HepG2 (cell line): ENCODE data around the gene ALDH7A1. TPM values are rescaled to one million over a fixed set of nuclear protein-coding genes. Genes with fewer than 3 reads are reported as not detected.

Experiments used
- ATF4 ChIP-seq, 2 experiments: fragments of 450-650 bp in 1 of 2; sonication (generic) in 1 of 2; formaldehyde crosslinking; IDR thresholded peaks; 2 replicates each; pipeline versions ENCODE4 v1.5.0 to v1.8.0; 2020 to 2022; ENCODE audit warnings: mild to moderate bottlenecking in 1 of 2, missing genetic modification reagents in 1 of 2
- DDIT3 ChIP-seq: sonication (generic); formaldehyde crosslinking; IDR thresholded peaks from 2 replicates; pipeline ENCODE4 v1.4.0; 2020; ENCODE audit warnings: mild to moderate bottlenecking, missing genetic modification reagents
- HNF1B ChIP-seq: sonication (generic); formaldehyde crosslinking; IDR thresholded peaks from 2 replicates; pipeline ENCODE4 v1.5.1; 2020; ENCODE audit warnings: mild to moderate bottlenecking, moderate library complexity, missing genetic modification reagents
- JDP2 ChIP-seq: sonication (generic); formaldehyde crosslinking; IDR thresholded peaks from 2 replicates; pipeline ENCODE4 v1.8.1; 2022; ENCODE audit warnings: missing genetic modification reagents, borderline replicate concordance
- NR0B2 ChIP-seq: sonication (generic); formaldehyde crosslinking; IDR thresholded peaks from 2 replicates; pipeline ENCODE4 v1.4.0; 2020; ENCODE audit warnings: mild to moderate bottlenecking, missing genetic modification reagents
- PAWR ChIP-seq: sonication (generic); formaldehyde crosslinking; IDR thresholded peaks from 2 replicates; pipeline ENCODE4 v1.4.0; 2020; ENCODE audit warnings: missing genetic modification reagents, mild to moderate bottlenecking, borderline replicate concordance
- SP2 ChIP-seq: sonication (generic); formaldehyde crosslinking; IDR thresholded peaks from 2 replicates; pipeline ENCODE4 v1.5.1; 2020; ENCODE audit warnings: mild to moderate bottlenecking, missing genetic modification reagents
- ZKSCAN5 ChIP-seq: sonication (generic); formaldehyde crosslinking; IDR thresholded peaks from 2 replicates; pipeline ENCODE4 v1.5.1; 2020; ENCODE audit warnings: mild to moderate bottlenecking, missing genetic modification reagents
- ZNF510 ChIP-seq: sonication (generic); formaldehyde crosslinking; IDR thresholded peaks from 2 replicates; pipeline ENCODE4 v1.4.0; 2020; ENCODE audit warnings: low read depth, mild to moderate bottlenecking, missing genetic modification reagents
- ZNF547 ChIP-seq: sonication (generic); formaldehyde crosslinking; IDR thresholded peaks from 2 replicates; pipeline ENCODE4 v1.5.1; 2020; ENCODE audit warnings: mild to moderate bottlenecking, missing genetic modification reagents
- ZNF670 ChIP-seq: sonication (generic); formaldehyde crosslinking; IDR thresholded peaks from 2 replicates; pipeline ENCODE4 v1.8.0; 2022; ENCODE audit warnings: mild to moderate bottlenecking, missing genetic modification reagents, borderline replicate concordance
- ZNF691 ChIP-seq: sonication (generic); formaldehyde crosslinking; IDR thresholded peaks from 2 replicates; pipeline ENCODE4 v1.4.0; 2020; ENCODE audit warnings: missing genetic modification reagents, low read depth, mild to moderate bottlenecking, borderline replicate concordance
- ZNF720 ChIP-seq: sonication (generic); formaldehyde crosslinking; IDR thresholded peaks from 2 replicates; pipeline ENCODE4 v1.4.0; 2020; ENCODE audit warnings: missing genetic modification reagents
- ZNF879 ChIP-seq: sonication (generic); formaldehyde crosslinking; IDR thresholded peaks from 2 replicates; pipeline ENCODE4 v1.8.1; 2023; ENCODE audit warnings: missing genetic modification reagents
- polyA plus RNA-seq, 8 experiments: library from polyadenylated mRNA; depleted of rRNA in 3 of 8; stranded (reverse) in 7 of 8; unstranded in 1 of 8; fragments of >200 nt; fragmentation: Illumina TruSeq in 4 of 8; extraction: Trizol in 4 of 8; gene quantifications; 2 replicates each; pipeline versions ENCODE4 v1.2.1 to v1.2.3, GENCODE V29; 2011 to 2016; ENCODE audit warnings: low read depth in 4 of 8, missing spikeins in 1 of 8, mixed read lengths in 1 of 8; ENCODE audit not compliant: insufficient read depth in 1 of 8
- total RNA-seq, 5 experiments: library from RNA; depleted of rRNA; stranded (reverse); fragments of >200 nt; fragmentation: Illumina TruSeq; extraction: Trizol; gene quantifications; 2 replicates each; pipeline ENCODE4 v1.2.3, GENCODE V29; 2016; ENCODE audit warnings: low read depth in 1 of 5
- TF ChIP-seq, protein P1 (sequence below): sonication (generic); formaldehyde crosslinking; IDR thresholded peaks from 2 replicates; pipeline ENCODE4 v1.9.0; 2021; ENCODE audit warnings: missing genetic modification reagents, borderline replicate concordance
- TF ChIP-seq, protein P2 (sequence below): sonication (generic); formaldehyde crosslinking; IDR thresholded peaks from 2 replicates; pipeline ENCODE4 v1.5.0; 2020; ENCODE audit warnings: missing genetic modification reagents, mild to moderate bottlenecking, borderline replicate concordance
- TF ChIP-seq, protein P3 (sequence below): sonication (generic); formaldehyde crosslinking; IDR thresholded peaks from 2 replicates; pipeline ENCODE4 v1.5.0; 2020; ENCODE audit warnings: mild to moderate bottlenecking, low read depth, missing genetic modification reagents, borderline replicate concordance
- TF ChIP-seq, protein P4 (sequence below): sonication (generic); formaldehyde crosslinking; IDR thresholded peaks from 2 replicates; pipeline ENCODE4 v1.4.0; 2020; ENCODE audit warnings: missing genetic modification reagents

Gene ALDH7A1
- total and polyA plus RNA-seq, 2 of the 13 experiments (the other 11 are each of a cell fraction or from before 2014, with no cell fraction given) = 69.0 to 100 TPM

DNA sequence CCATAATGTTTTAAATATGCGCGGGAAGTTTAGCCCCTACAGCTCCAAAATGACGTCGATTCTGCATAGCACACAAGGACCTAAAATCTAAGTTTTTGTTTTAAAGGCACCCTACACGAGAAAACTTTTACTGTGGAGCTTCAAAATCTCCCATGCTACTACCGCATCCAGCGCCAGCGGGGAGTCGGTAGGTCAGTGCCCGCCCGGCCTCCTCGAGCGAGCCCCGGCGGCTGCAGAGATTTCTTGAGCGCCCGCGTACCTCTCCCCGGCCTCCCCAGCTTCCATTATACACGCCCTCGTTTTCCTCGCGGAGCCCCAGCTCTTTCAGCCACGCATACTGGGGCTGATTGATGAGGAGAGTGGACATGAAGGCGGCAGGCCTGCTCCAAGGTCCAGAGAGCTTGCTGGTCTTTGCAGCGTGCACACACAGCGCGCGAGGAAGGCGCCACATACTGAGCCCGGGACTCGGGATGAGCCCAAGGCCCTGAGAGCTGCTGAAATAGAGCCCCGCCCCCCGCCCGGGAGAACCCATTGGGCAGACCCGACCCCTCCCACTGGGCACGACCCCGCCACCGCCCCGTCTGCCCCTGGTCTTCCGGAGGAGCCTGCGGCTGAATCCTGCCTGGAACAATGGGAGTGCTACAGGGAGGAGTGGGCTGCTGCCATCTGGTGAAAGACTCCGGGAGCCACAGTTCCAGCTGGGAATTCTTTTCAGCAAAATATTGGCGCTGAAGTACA, at the start of gene ALDH7A1 (continued):
- TF ChIP-seq, protein P1, sequence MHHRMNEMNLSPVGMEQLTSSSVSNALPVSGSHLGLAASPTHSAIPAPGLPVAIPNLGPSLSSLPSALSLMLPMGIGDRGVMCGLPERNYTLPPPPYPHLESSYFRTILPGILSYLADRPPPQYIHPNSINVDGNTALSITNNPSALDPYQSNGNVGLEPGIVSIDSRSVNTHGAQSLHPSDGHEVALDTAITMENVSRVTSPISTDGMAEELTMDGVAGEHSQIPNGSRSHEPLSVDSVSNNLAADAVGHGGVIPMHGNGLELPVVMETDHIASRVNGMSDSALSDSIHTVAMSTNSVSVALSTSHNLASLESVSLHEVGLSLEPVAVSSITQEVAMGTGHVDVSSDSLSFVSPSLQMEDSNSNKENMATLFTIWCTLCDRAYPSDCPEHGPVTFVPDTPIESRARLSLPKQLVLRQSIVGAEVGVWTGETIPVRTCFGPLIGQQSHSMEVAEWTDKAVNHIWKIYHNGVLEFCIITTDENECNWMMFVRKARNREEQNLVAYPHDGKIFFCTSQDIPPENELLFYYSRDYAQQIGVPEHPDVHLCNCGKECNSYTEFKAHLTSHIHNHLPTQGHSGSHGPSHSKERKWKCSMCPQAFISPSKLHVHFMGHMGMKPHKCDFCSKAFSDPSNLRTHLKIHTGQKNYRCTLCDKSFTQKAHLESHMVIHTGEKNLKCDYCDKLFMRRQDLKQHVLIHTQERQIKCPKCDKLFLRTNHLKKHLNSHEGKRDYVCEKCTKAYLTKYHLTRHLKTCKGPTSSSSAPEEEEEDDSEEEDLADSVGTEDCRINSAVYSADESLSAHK (CRISPR knock-in tag) = no peak
- TF ChIP-seq ZNF879 (CRISPR knock-in tag) = no peak
- TF ChIP-seq ZNF720 (CRISPR knock-in tag) = no peak
- 0 out of 2 replicates have a peak, but pooled peaks have one; percentile 55 for TF ChIP-seq ZNF691 (CRISPR knock-in tag)
- no peak for TF ChIP-seq JDP2 (CRISPR knock-in tag)
- no peak for TF ChIP-seq ZKSCAN5 (CRISPR knock-in tag)
- no peak; a peak in 1 of 4 replicates for TF ChIP-seq ATF4 (CRISPR knock-in tag; IDR thresholded peaks at IDR 0.05)
- TF ChIP-seq, protein P2, sequence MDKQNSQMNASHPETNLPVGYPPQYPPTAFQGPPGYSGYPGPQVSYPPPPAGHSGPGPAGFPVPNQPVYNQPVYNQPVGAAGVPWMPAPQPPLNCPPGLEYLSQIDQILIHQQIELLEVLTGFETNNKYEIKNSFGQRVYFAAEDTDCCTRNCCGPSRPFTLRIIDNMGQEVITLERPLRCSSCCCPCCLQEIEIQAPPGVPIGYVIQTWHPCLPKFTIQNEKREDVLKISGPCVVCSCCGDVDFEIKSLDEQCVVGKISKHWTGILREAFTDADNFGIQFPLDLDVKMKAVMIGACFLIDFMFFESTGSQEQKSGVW (CRISPR knock-in tag) = no peak
- TF ChIP-seq, protein P3, sequence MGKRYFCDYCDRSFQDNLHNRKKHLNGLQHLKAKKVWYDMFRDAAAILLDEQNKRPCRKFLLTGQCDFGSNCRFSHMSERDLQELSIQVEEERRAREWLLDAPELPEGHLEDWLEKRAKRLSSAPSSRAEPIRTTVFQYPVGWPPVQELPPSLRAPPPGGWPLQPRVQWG = no peak
- no peak; the same call in 1 of the 2 replicates for TF ChIP-seq HNF1B (CRISPR knock-in tag)
- TF ChIP-seq DDIT3 = no peak
- TF ChIP-seq, protein P4, sequence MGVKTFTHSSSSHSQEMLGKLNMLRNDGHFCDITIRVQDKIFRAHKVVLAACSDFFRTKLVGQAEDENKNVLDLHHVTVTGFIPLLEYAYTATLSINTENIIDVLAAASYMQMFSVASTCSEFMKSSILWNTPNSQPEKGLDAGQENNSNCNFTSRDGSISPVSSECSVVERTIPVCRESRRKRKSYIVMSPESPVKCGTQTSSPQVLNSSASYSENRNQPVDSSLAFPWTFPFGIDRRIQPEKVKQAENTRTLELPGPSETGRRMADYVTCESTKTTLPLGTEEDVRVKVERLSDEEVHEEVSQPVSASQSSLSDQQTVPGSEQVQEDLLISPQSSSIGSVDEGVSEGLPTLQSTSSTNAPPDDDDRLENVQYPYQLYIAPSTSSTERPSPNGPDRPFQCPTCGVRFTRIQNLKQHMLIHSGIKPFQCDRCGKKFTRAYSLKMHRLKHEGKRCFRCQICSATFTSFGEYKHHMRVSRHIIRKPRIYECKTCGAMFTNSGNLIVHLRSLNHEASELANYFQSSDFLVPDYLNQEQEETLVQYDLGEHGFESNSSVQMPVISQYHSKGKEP (CRISPR knock-in tag) = no peak
- peak; percentile 42; the same call in 1 of the 2 replicates for TF ChIP-seq ZNF670 (CRISPR knock-in tag)
- no peak for TF ChIP-seq PAWR (CRISPR knock-in tag)
- TF ChIP-seq ZNF510 (CRISPR knock-in tag) = no peak
- TF ChIP-seq ZNF547 (CRISPR knock-in tag) = peak; percentile 74
- TF ChIP-seq NR0B2 = 0 out of 2 replicates have a peak, but pooled peaks have one; percentile 51
- no peak for TF ChIP-seq SP2 (CRISPR knock-in tag)
